HCT116 (cell line): ENCODE data around the gene CCNK. TPM values are rescaled to one million over a fixed set of nuclear protein-coding genes. Genes with fewer than 3 reads are reported as not detected.

Source experiments
- ATAC-seq: fragments of 200-7000 bp; cut with Tn5 transposase; 2 replicates; pipeline ENCODE4 v1.9.1; 2020; ENCODE audit warnings: mild to moderate bottlenecking, moderate library complexity
- BruUV-seq: library from RNA; stranded (reverse); fragments of 400-500 nt; replicated peaks from 2 replicates; lab custom pipeline; 2021; lab: Mats Ljungman, UMichigan
- CTCF ChIA-PET: fragments of 300-600 bp; sonication (Branson Sonifier 250); formaldehyde crosslinking; loops from one replicate; lab custom pipeline; 2021; ENCODE audit warnings: antibody characterized with exemption; lab: Charles Lee
- POLR2A ChIA-PET: fragments of 300-600, 350-600 bp; sonication (Branson Sonifier 250); formaldehyde crosslinking; loops from one replicate; lab custom pipeline; 2021; ENCODE audit warnings: antibody characterized with exemption; lab: Charles Lee
- RAD21 ChIA-PET, 2 experiments: fragments of 300-600 bp; sonication (Branson Sonifier 250); formaldehyde crosslinking; loops; one replicate each; lab custom pipeline; 2023; ENCODE audit warnings: low total read pairs in 2 of 2; ENCODE audit not compliant: uncharacterized antibody in 2 of 2, unreplicated experiment in 2 of 2, low non-redundant PET in 1 of 2; lab: Charles Lee
- DNase-seq: peaks from one replicate; pipeline ENCODE4 v3.0.0-alpha.2; 2010; ENCODE audit warnings: low read depth, low spot score
- H2AFZ ChIP-seq: fragments of 200-600 bp; shearing (Covaris generic), sonication (generic); 2 replicates; pipeline ENCODE4 v1.6.1; 2017; ENCODE audit warnings: low read depth, mixed run types, mixed read lengths, antibody characterized with exemption, low read length; ENCODE audit not compliant: poor library complexity, severe bottlenecking
- H3K27ac ChIP-seq: 2 replicates; pipeline ENCODE4 v1.5.1; 2012; ENCODE audit warnings: low read depth, low read length
- H3K27me3 ChIP-seq: fragments of 200-600 bp; sonication (generic); 2 replicates; pipeline ENCODE4 v1.6.1; 2016; ENCODE audit warnings: mixed run types, low read length, mixed read lengths; ENCODE audit not compliant: insufficient read depth
- H3K36me3 ChIP-seq, 2 experiments: fragments of 200-500 bp in 1 of 2; fragments of 200-600 bp in 1 of 2; sonication (Bioruptor generic) in 1 of 2; sonication (generic) in 1 of 2; 2 replicates each; pipeline versions ENCODE4 v1.5.1 to v1.6.1; 2014 to 2016; ENCODE audit warnings: low read length in 2 of 2, inconsistent platforms in 1 of 2, mixed read lengths in 1 of 2, mixed run types in 1 of 2; ENCODE audit not compliant: insufficient read depth in 2 of 2, control insufficient read depth in 1 of 2
- H3K4me1 ChIP-seq, 2 experiments: fragments of 200-600 bp in 1 of 2; sonication (generic) in 1 of 2; 2 replicates each; pipeline versions ENCODE4 v1.5.1 to v1.6.1; 2012 to 2017; ENCODE audit warnings: low read length in 2 of 2, inconsistent platforms in 1 of 2, mild to moderate bottlenecking in 1 of 2, mixed read lengths in 1 of 2, mixed run types in 1 of 2, moderate library complexity in 1 of 2; ENCODE audit not compliant: insufficient read depth in 2 of 2, control insufficient read depth in 1 of 2
- H3K4me2 ChIP-seq: fragments of 200-600 bp; sonication (generic); 2 replicates; pipeline ENCODE4 v1.6.1; 2017; ENCODE audit warnings: mixed run types, low read length, mixed read lengths
- H3K4me3 ChIP-seq, 2 experiments: fragments of 200-600 bp in 1 of 2; sonication (generic) in 1 of 2; replicated peaks in 1 of 2; 2 replicates each; pipeline ENCODE4 v1.5.1; 2011 to 2016; ENCODE audit warnings: low read length in 2 of 2, control low read depth in 1 of 2, low read depth in 1 of 2, mild to moderate bottlenecking in 1 of 2, mixed read lengths in 1 of 2, mixed run types in 1 of 2
- H3K79me2 ChIP-seq: fragments of 200-600 bp; sonication (generic); 2 replicates; pipeline ENCODE4 v1.6.1; 2017; ENCODE audit warnings: mild to moderate bottlenecking, mixed run types, low read length, moderate library complexity, mixed read lengths; ENCODE audit not compliant: insufficient read depth
- H3K9ac ChIP-seq: fragments of 200-600 bp; sonication (generic); 2 replicates; pipeline ENCODE4 v1.6.1; 2016; ENCODE audit warnings: low read length, mixed read lengths
- H3K9me2 ChIP-seq: fragments of 200-600 bp; sonication (generic), shearing (Covaris generic); 2 replicates; pipeline ENCODE4 v1.6.1; 2017; ENCODE audit warnings: mixed run types, mild to moderate bottlenecking, moderate library complexity; ENCODE audit not compliant: insufficient read depth
- H3K9me3 ChIP-seq, 2 experiments: fragments of 200-500 bp in 1 of 2; fragments of 200-600 bp in 1 of 2; sonication (Bioruptor generic) in 1 of 2; sonication (generic) in 1 of 2; 2 replicates each; pipeline ENCODE4 v1.6.1; 2014 to 2017; ENCODE audit warnings: low read length in 2 of 2, mixed read lengths in 2 of 2, inconsistent platforms in 1 of 2, low read depth in 1 of 2, mild to moderate bottlenecking in 1 of 2, mixed run types in 1 of 2, moderate library complexity in 1 of 2; ENCODE audit not compliant: control insufficient read depth in 1 of 2, insufficient read depth in 1 of 2
- H4K20me1 ChIP-seq: fragments of 200-600 bp; sonication (generic), shearing (Covaris generic); 2 replicates; pipeline ENCODE4 v1.6.1; 2017; ENCODE audit warnings: mixed run types, mild to moderate bottlenecking, moderate library complexity; ENCODE audit not compliant: insufficient read depth
- CTCF ChIP-seq, 3 experiments: fragments of 200-600 bp in 1 of 3; sonication (generic) in 1 of 3; IDR thresholded peaks in 2 of 3; conservative IDR thresholded peaks in 1 of 3; 2 replicates each; pipeline ENCODE4 v1.5.1; 2012 to 2017; ENCODE audit warnings: low read depth in 2 of 3, low read length in 2 of 3, antibody characterized with exemption in 1 of 3, borderline replicate concordance in 1 of 3, control low read depth in 1 of 3, mild to moderate bottlenecking in 1 of 3, mixed read lengths in 1 of 3, mixed run types in 1 of 3, moderate library complexity in 1 of 3; ENCODE audit not compliant: insufficient read depth in 1 of 3
- EGR1 ChIP-seq: IDR thresholded peaks from 2 replicates; pipeline ENCODE4 v1.6.1; 2012; ENCODE audit warnings: low read depth
- ELF1 ChIP-seq: IDR thresholded peaks from 2 replicates; pipeline ENCODE4 v1.6.1; 2012; ENCODE audit warnings: low read depth, borderline replicate concordance
- EZH2 ChIP-seq: fragments of 200-600 bp; sonication (generic); IDR thresholded peaks from 2 replicates; pipeline ENCODE4 v1.6.1; 2017; ENCODE audit warnings: antibody characterized with exemption, mixed run types
- FOSL1 ChIP-seq: IDR thresholded peaks from 2 replicates; pipeline ENCODE4 v1.6.1; 2012; ENCODE audit warnings: low read depth
- JUND ChIP-seq: IDR thresholded peaks from 2 replicates; pipeline ENCODE4 v1.6.1; 2012
- POLR2AphosphoS5 ChIP-seq: IDR thresholded peaks from 2 replicates; pipeline ENCODE4 v1.6.1; 2011; ENCODE audit warnings: mild to moderate bottlenecking, low read depth, low read length, moderate library complexity
- RAD21 ChIP-seq: IDR thresholded peaks from 2 replicates; pipeline ENCODE4 v1.6.1; 2012; ENCODE audit warnings: low read depth, mild to moderate bottlenecking
- REST ChIP-seq: IDR thresholded peaks from 2 replicates; pipeline ENCODE4 v1.6.1; 2012; ENCODE audit warnings: low read depth
- SP1 ChIP-seq: IDR thresholded peaks from 2 replicates; pipeline ENCODE4 v1.6.1; 2012; ENCODE audit warnings: low read depth
- TCF7L2 ChIP-seq: IDR thresholded peaks from 2 replicates; pipeline ENCODE4 v1.7.0; 2011; ENCODE audit warnings: borderline replicate concordance, inconsistent platforms; ENCODE audit not compliant: insufficient read depth, insufficient read length; ENCODE audit errors: extremely low read depth
- ZFX ChIP-seq: fragments of 450-650 bp; IDR thresholded peaks from 2 replicates; pipeline ENCODE4 v1.6.1; 2017
- intact Hi-C: fragments of 100-400 bp; cut with micrococcal nuclease; formaldehyde crosslinking; loops from 2 replicates; pipeline ENCODE4 v1.10.0; 2022
- total RNA-seq: library from RNA; stranded (reverse); gene quantifications from one replicate; pipeline ENCODE4 v1.2.1, GENCODE V29; 2021; ENCODE audit not compliant: unreplicated experiment
- TF ChIP-seq, protein P1 (sequence below): IDR thresholded peaks from 2 replicates; pipeline ENCODE4 v1.6.1; 2012

The CCNK gene
- total RNA-seq, 1 experiment from 2014 or later, result 68.2 TPM

DNA sequence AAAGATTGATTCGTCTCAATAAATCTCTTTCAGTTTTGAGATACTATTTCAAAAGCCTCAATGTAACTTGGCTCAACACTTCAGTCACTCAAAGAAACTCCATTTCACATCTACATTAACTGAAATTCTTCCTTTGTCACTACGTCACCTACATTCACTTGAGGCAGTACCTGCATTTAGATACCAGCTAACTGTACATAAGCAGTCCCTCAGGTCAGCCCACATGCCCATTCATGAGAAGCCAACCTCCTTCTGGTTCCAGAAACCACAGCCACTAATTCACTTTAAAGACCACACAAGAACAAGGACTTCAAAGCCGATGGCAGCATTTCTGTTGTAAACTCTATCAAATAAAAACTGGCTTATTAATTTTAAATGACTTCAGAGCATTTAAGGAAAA is 43.5 kb upstream of the CCNK start:
- Histone ChIP-seq H3K4me1 (no peaks in the 10 kb centered on the region), H3K4me3 (no peak overlapping the region), H3K79me2 (no peaks in the 10 kb centered on the region), H3K27me3 (no peaks in the 10 kb centered on the region), H3K36me3 (peaks cover 4 to 5% of the 10 kb centered on the region in 2 experiments), H3K4me2 (no peak overlapping the region), H4K20me1 (no peaks in the 10 kb centered on the region), H3K27ac (no peak overlapping the region), H3K9me2 (no peaks in the 10 kb centered on the region), H3K9me3 (no peaks in the 10 kb centered on the region), H3K9ac (no peak overlapping the region), H2AFZ (no peak overlapping the region)
- no TSS peak for BruUV-seq
- TF ChIP-seq POLR2AphosphoS5, result no peak
- TF ChIP-seq RAD21, result no peak
- TF ChIP-seq ZFX, result no peak
- TF ChIP-seq FOSL1, result no peak
- TF ChIP-seq SP1, result no peak
- TF ChIP-seq, protein P1, sequence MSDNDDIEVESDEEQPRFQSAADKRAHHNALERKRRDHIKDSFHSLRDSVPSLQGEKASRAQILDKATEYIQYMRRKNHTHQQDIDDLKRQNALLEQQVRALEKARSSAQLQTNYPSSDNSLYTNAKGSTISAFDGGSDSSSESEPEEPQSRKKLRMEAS, result no peak
- TF ChIP-seq TCF7L2, result no peak
- no peak for TF ChIP-seq EZH2
- TF ChIP-seq CTCF (IDR thresholded peaks at IDR 0.05 in 2 of 3, conservative IDR thresholded peaks at IDR 0.05 in 1 of 3; ENCODE audit: borderline replicate concordance in 1 of 3, insufficient read depth in 1 of 3, low read depth in 2 of 3, low read length in 2 of 3), result no peak
- no peak for TF ChIP-seq REST
- no peak for TF ChIP-seq JUND
- no peak for TF ChIP-seq ELF1
- no peak for TF ChIP-seq EGR1
- DNase-seq, result no peak
- ChIA-PET RAD21 (no interaction called here), CTCF (interaction anchor here (1.0 kb wide), 1 partner anchor 21 kb away, joined by 3 read pairs; no protein-coding TSS in a partner anchor), POLR2A (no interaction called here)
- ATAC-seq, result no peak
- intact Hi-C loops, result no loop called here
